Measurements from ENCODE around the gene ALDH3B1. TPM values are rescaled to one million over a fixed set of nuclear protein-coding genes. Genes with fewer than 3 reads are reported as not detected.
"Not testable (repeated sequence)": the region's sequence is repeated elsewhere in the genome, so short reads cannot be mapped to it uniquely, and the experiment has no call there.

The ALDH3B1 gene
- total RNA-seq, 1 experiment from 2014 or later: 18.3 TPM

DNA sequence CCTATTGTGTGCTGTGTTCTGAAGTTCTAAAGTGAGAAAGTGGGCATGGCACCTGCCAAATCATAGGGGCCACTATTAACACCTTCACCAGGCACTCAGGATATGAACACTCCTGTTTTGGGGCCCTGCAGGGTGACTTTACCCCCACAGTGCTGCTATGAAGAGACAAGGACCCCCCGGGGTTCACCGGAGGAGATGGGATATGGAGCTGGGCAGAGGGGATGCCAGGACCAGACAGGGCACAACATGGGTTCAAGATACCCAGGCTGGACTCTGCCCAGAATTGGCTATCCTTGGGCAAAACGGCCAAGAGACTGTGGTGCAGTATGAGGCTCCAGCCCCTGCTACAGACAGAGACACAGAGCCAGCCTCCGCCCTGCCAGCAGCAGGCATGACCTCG is 15.7 kb upstream of the ALDH3B1 start:
- H3K27me3 ChIP-seq (ENCODE audit: control insufficient read depth, insufficient read depth, low read length); H3K36me3 ChIP-seq (ENCODE audit: control insufficient read depth, insufficient read depth, low read length); H3K4me3 ChIP-seq (ENCODE audit: low read depth in 2 of 2, low read length in 2 of 2); ATAC-seq; POLR2A ChIA-PET; H3K4me1 ChIP-seq (ENCODE audit: control insufficient read depth, insufficient read depth, low read length); H3K9me3 ChIP-seq (ENCODE audit: control insufficient read depth, insufficient read depth, low read depth, low read length); DNase-seq (ENCODE audit: low read depth, low spot score); in situ Hi-C loops (cut with HindIII; ENCODE audit: low pct_unique_long_range_greater_than_20kb, low sequenced_read_pairs); H3K27ac ChIP-seq (ENCODE audit: low read length); intact Hi-C loops (cut with micrococcal nuclease; ENCODE audit: unreplicated experiment); BruUV-seq (replicated peaks): not testable (repeated sequence)
- CTCF ChIA-PET: interaction anchor here (1.2 kb wide), 1 partner anchor 38 kb away, joined by 3 read pairs; no protein-coding TSS in a partner anchor

DNA sequence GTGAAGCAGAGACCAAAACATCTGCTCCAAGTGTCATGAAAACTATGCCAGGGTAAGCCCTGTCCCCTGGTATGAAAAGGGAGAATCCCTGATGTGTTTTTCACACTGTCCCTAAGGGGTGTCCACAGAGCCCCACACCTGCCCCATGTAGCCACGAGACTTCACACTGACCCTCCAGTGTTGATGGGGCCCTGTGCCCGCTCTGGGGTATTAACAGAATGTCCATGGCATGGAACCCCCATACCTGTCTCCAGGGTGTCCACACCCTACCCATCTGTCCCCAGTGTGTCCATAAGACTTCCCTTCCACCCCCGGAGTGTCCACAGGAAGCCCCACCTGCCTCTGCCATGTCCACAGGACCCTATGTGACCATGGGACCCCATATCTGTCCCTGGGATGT is 15.0 kb upstream of the ALDH3B1 start:
- intact Hi-C loops (cut with micrococcal nuclease; ENCODE audit: unreplicated experiment); H3K36me3 ChIP-seq (ENCODE audit: control insufficient read depth, insufficient read depth, low read length); CTCF ChIA-PET; BruUV-seq (replicated peaks); H3K9me3 ChIP-seq (ENCODE audit: control insufficient read depth, insufficient read depth, low read depth, low read length); POLR2A ChIA-PET; H3K4me1 ChIP-seq (ENCODE audit: control insufficient read depth, insufficient read depth, low read length); DNase-seq (ENCODE audit: low read depth, low spot score); in situ Hi-C loops (cut with HindIII; ENCODE audit: low pct_unique_long_range_greater_than_20kb, low sequenced_read_pairs); H3K4me3 ChIP-seq (ENCODE audit: low read depth in 2 of 2, low read length in 2 of 2); ATAC-seq; H3K27ac ChIP-seq (ENCODE audit: low read length); H3K27me3 ChIP-seq (ENCODE audit: control insufficient read depth, insufficient read depth, low read length): not testable (repeated sequence)

DNA sequence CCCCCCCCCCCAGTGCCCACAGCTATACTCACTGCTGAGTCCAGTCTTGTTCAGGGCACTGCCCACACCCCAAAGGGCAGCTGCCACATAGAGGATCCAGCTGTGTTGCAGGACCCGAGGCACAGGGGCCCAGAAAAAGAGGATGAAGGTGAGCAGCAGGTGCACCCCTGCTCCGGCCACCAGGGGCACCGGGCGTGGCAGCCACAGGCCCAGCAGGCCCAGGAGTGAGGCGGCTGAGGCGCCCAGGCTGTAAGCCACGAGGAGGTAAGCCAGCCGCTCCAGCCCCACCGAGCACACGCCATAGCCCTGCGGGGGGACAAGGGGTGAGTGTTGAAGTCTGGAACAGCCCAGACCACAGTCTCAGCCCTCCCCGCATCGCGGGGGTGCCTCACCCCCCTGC is 14.5 kb upstream of the ALDH3B1 start:
- H3K36me3 ChIP-seq (ENCODE audit: control insufficient read depth, insufficient read depth, low read length); BruUV-seq (replicated peaks); H3K4me1 ChIP-seq (ENCODE audit: control insufficient read depth, insufficient read depth, low read length); CTCF ChIA-PET; DNase-seq (ENCODE audit: low read depth, low spot score); H3K9me3 ChIP-seq (ENCODE audit: control insufficient read depth, insufficient read depth, low read depth, low read length); ATAC-seq; POLR2A ChIA-PET; in situ Hi-C loops (cut with HindIII; ENCODE audit: low pct_unique_long_range_greater_than_20kb, low sequenced_read_pairs); intact Hi-C loops (cut with micrococcal nuclease; ENCODE audit: unreplicated experiment); H3K27ac ChIP-seq (ENCODE audit: low read length); H3K27me3 ChIP-seq (ENCODE audit: control insufficient read depth, insufficient read depth, low read length); H3K4me3 ChIP-seq (ENCODE audit: low read depth in 2 of 2, low read length in 2 of 2): not testable (repeated sequence)

DNA sequence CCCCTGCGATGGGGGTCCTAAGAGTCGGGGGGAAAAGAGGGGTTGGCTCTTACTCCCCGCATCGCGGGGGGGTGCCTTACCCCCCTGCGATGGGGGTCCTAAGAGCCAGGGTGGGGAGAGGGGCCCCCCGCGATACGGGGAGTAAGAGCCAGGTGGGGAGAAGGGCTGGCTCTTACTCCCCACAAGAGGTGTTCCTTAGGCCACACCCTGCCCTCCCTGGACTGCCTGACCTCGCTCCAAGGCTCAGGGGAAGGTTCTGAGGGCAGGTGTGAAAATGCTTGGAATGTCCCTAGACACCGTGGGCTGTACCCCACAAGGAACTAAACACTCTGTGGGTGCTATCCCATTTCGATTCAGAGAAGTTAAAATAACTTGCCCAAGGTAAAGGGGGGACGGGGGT is 14.1 kb upstream of the ALDH3B1 start:
- no peaks in the 10 kb centered on the region for H3K4me1 ChIP-seq (ENCODE audit: control insufficient read depth, insufficient read depth, low read length)
- POLR2A ChIA-PET: no interaction called here
- no peak for ATAC-seq
- no peak overlapping the region for H3K27ac ChIP-seq (ENCODE audit: low read length)
- in situ Hi-C loops (cut with HindIII; ENCODE audit: low pct_unique_long_range_greater_than_20kb, low sequenced_read_pairs) (no loop called here), intact Hi-C loops (cut with micrococcal nuclease; ENCODE audit: unreplicated experiment) (no loop called here)
- H3K27me3 ChIP-seq (ENCODE audit: control insufficient read depth, insufficient read depth, low read length): no peaks in the 10 kb centered on the region
- CTCF ChIA-PET: interaction anchor here (0.6 kb wide), 1 partner anchor 236 kb away, joined by 3 read pairs; no protein-coding TSS in a partner anchor
- no peak for TF ChIP-seq POLR2AphosphoS5 (IDR thresholded peaks at IDR 0.05; ENCODE audit: low read depth, low read length)
- TF ChIP-seq TCF7L2 (IDR thresholded peaks at IDR 0.05; ENCODE audit: low read depth, low read length): no peak
- TF ChIP-seq, protein P1, sequence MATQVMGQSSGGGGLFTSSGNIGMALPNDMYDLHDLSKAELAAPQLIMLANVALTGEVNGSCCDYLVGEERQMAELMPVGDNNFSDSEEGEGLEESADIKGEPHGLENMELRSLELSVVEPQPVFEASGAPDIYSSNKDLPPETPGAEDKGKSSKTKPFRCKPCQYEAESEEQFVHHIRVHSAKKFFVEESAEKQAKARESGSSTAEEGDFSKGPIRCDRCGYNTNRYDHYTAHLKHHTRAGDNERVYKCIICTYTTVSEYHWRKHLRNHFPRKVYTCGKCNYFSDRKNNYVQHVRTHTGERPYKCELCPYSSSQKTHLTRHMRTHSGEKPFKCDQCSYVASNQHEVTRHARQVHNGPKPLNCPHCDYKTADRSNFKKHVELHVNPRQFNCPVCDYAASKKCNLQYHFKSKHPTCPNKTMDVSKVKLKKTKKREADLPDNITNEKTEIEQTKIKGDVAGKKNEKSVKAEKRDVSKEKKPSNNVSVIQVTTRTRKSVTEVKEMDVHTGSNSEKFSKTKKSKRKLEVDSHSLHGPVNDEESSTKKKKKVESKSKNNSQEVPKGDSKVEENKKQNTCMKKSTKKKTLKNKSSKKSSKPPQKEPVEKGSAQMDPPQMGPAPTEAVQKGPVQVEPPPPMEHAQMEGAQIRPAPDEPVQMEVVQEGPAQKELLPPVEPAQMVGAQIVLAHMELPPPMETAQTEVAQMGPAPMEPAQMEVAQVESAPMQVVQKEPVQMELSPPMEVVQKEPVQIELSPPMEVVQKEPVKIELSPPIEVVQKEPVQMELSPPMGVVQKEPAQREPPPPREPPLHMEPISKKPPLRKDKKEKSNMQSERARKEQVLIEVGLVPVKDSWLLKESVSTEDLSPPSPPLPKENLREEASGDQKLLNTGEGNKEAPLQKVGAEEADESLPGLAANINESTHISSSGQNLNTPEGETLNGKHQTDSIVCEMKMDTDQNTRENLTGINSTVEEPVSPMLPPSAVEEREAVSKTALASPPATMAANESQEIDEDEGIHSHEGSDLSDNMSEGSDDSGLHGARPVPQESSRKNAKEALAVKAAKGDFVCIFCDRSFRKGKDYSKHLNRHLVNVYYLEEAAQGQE (IDR thresholded peaks at IDR 0.05; ENCODE audit: insufficient read depth in 1 of 2, low read depth in 2 of 2, low read length in 1 of 2): no peak
- TF ChIP-seq SIN3A (IDR thresholded peaks at IDR 0.05; ENCODE audit: borderline replicate concordance, insufficient read depth, low read depth, low read length): no peak
- TF ChIP-seq, protein P2, sequence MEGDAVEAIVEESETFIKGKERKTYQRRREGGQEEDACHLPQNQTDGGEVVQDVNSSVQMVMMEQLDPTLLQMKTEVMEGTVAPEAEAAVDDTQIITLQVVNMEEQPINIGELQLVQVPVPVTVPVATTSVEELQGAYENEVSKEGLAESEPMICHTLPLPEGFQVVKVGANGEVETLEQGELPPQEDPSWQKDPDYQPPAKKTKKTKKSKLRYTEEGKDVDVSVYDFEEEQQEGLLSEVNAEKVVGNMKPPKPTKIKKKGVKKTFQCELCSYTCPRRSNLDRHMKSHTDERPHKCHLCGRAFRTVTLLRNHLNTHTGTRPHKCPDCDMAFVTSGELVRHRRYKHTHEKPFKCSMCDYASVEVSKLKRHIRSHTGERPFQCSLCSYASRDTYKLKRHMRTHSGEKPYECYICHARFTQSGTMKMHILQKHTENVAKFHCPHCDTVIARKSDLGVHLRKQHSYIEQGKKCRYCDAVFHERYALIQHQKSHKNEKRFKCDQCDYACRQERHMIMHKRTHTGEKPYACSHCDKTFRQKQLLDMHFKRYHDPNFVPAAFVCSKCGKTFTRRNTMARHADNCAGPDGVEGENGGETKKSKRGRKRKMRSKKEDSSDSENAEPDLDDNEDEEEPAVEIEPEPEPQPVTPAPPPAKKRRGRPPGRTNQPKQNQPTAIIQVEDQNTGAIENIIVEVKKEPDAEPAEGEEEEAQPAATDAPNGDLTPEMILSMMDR (IDR thresholded peaks at IDR 0.05): no peak
- DNase-seq (ENCODE audit: low read depth, low spot score): no peak
- BruUV-seq (replicated peaks): no TSS peak
- H3K36me3 ChIP-seq (ENCODE audit: control insufficient read depth, insufficient read depth, low read length): no peaks in the 10 kb centered on the region
- H3K4me3 ChIP-seq (ENCODE audit: low read depth in 2 of 2, low read length in 2 of 2): no peak overlapping the region
- H3K9me3 ChIP-seq (ENCODE audit: control insufficient read depth, insufficient read depth, low read depth, low read length): no peaks in the 10 kb centered on the region

Data from Panc1 (cell line).